Right lobe of liver (tissue), 4 donors: ENCODE measurements around the gene RBM5.

Source experiments
- POLR2A ChIP-seq: fragments of 450-650 bp; IDR thresholded peaks from one replicate; pipeline ENCODE4 v1.6.1; 2017; ENCODE audit warnings: antibody characterized with exemption, mild to moderate bottlenecking
- TF ChIP-seq, protein P1 (sequence below), 4 donors: fragments of 200-600 bp in 3 of 4; fragments of 450-650 bp in 1 of 4; IDR thresholded peaks; one replicate each; pipeline versions ENCODE4 v1.5.1 to v1.8.0; 2016 to 2022; ENCODE audit warnings: antibody characterized with exemption in 4 of 4, mild to moderate bottlenecking in 2 of 4
- donor health status: DM: no; HTN: no; CAD: no.
- donor health status: DM: no; HTN: no; CAD: no.
- donor health status: DM: no; HTN: yes; CAD: no.

DNA sequence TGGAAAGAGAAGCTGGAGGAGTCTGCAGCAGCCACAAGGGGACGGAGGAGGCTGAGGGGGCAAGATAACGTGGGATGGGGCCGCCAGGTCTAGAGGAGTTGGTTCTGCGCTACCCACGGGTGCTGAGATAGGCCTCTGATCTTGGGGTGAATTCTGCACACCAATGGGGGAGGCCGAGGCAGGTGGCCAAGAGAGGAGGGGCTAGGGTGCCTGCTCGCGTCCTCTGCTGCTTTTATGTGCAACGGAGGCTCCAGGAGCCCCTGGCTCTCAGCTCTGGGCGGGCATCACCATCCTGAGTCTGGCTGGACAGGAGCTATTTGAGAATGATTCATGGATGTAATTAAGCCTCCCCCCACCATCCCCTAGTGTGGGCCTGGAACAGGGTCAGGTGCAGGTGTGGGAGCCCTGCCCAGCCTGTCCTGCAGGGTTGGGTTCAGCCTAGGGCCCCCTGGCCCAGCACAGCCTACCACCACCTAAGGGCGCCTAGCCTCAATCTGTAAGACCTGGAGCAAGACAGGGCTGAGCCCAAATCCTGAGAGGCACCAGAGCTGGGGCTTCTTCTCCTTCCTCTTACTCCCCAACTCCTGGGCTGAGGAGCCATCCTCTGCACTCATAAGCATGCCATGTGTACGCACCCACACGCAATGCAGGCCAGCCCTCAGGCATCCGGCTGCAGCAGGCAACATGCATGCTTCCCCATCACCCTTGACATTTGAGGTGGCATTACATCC, 34.1 kb downstream of the RBM5 start:
- no peak for TF ChIP-seq POLR2A
- TF ChIP-seq, protein P1, sequence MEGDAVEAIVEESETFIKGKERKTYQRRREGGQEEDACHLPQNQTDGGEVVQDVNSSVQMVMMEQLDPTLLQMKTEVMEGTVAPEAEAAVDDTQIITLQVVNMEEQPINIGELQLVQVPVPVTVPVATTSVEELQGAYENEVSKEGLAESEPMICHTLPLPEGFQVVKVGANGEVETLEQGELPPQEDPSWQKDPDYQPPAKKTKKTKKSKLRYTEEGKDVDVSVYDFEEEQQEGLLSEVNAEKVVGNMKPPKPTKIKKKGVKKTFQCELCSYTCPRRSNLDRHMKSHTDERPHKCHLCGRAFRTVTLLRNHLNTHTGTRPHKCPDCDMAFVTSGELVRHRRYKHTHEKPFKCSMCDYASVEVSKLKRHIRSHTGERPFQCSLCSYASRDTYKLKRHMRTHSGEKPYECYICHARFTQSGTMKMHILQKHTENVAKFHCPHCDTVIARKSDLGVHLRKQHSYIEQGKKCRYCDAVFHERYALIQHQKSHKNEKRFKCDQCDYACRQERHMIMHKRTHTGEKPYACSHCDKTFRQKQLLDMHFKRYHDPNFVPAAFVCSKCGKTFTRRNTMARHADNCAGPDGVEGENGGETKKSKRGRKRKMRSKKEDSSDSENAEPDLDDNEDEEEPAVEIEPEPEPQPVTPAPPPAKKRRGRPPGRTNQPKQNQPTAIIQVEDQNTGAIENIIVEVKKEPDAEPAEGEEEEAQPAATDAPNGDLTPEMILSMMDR (IDR thresholded peaks at IDR 0.05) = no peak
